Measurements from ENCODE around the gene MRGPRF. TPM values are rescaled to one million over a fixed set of nuclear protein-coding genes. Genes with fewer than 3 reads are reported as not detected.

MRGPRF gene
- total RNA-seq, 4 donors from 2014 or later = 1.8 to 6.7 (median 4.7) TPM

GRCh38 chr11:68994894-68995285, 18.2 kb downstream of the MRGPRF start:
- ATAC-seq = no peak
- Histone ChIP-seq H3K27ac (no peak overlapping the region), H3K9me3 (no peaks in the 10 kb centered on the region), H3K4me3 (no peak overlapping the region), H3K36me3 (no peaks in the 10 kb centered on the region), H3K4me1 (no peaks in the 10 kb centered on the region), H3K27me3 (peaks cover under 1 to 14% (median 8%) of the 10 kb centered on the region in 3 donors)
- intact Hi-C loops (cut with DNase I; ENCODE audit: low total_unique reads) = no loop called here
- TF ChIP-seq, protein P1, sequence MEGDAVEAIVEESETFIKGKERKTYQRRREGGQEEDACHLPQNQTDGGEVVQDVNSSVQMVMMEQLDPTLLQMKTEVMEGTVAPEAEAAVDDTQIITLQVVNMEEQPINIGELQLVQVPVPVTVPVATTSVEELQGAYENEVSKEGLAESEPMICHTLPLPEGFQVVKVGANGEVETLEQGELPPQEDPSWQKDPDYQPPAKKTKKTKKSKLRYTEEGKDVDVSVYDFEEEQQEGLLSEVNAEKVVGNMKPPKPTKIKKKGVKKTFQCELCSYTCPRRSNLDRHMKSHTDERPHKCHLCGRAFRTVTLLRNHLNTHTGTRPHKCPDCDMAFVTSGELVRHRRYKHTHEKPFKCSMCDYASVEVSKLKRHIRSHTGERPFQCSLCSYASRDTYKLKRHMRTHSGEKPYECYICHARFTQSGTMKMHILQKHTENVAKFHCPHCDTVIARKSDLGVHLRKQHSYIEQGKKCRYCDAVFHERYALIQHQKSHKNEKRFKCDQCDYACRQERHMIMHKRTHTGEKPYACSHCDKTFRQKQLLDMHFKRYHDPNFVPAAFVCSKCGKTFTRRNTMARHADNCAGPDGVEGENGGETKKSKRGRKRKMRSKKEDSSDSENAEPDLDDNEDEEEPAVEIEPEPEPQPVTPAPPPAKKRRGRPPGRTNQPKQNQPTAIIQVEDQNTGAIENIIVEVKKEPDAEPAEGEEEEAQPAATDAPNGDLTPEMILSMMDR (IDR thresholded peaks at IDR 0.05 in 4 of 5, conservative IDR thresholded peaks at IDR 0.05 in 1 of 5) = no peak
- no peak for TF ChIP-seq POLR2A (IDR thresholded peaks at IDR 0.05)
- in situ Hi-C loops (cut with MboI; ENCODE audit: low sequenced_read_pairs in 4 of 4) = no loop called here
- no peak for DNase-seq

DNA sequence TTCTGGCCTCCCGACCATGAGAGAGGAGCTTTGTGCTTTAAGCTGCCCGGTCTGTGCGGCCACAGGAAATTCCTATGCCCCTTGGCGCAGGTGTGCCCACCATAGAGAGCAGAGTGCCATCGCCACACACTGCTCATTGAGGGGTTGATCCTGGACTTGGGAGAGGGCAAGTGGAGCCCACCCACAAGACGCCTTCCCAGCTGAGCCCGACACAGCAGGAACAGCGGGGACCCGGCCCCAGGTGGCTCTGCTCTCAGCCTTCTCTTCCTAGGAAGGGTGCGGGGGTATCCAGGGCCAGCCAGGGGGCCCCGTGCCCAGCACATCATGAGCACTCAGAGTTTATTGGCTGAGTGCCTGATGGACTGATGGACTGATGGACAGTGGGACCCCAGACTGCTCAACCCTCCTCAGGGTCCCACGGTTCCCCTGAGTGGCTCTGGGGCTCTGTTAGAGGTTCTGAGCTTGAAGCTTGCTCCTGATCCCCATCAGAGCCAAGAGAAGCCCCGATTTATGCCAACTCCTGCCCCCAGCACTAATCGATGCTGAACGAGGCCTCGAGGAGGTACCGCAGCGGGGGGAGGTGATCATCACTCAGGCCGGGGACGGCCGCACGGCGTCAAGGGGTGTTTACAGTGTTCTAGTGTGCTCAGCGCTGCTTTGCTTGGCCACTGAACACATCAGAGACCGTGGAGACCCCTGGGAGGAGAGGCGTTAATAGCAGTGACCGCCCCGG, 18.7 kb downstream of the MRGPRF start:
- Histone ChIP-seq H3K4me1 (no peaks in the 10 kb centered on the region), H3K27ac (no peak overlapping the region), H3K9me3 (no peaks in the 10 kb centered on the region), H3K27me3 (peaks cover 0 to 14% (median 7%) of the 10 kb centered on the region in 3 donors), H3K36me3 (no peaks in the 10 kb centered on the region), H3K4me3 (no peak overlapping the region)
- no peak for DNase-seq
- in situ Hi-C loops (cut with MboI; ENCODE audit: low sequenced_read_pairs in 4 of 4) (no loop called here), intact Hi-C loops (cut with DNase I; ENCODE audit: low total_unique reads) (no loop called here)
- ATAC-seq = no peak
- TF ChIP-seq, protein P1 (IDR thresholded peaks at IDR 0.05 in 4 of 5, conservative IDR thresholded peaks at IDR 0.05 in 1 of 5) = no peak
- no peak for TF ChIP-seq POLR2A (IDR thresholded peaks at IDR 0.05)

DNA sequence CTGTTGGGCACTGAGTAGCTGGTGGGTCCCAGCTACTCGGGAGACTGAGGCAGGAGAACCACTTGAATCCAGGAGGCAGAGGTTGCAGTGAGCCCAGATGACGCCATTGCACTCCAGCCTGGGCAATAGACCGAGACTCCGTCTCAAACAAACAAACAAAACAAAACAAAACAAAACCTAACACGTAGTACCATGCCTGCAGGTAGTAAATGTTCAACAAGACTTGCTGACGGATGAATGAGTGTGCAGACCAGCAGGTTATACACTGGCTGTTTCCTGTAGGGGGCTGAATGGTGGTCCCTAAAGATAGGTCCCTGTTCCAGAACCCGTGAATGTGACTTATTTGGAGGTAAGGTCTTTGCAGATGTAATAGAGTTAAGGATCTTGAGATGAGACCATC, 19.5 kb downstream of the MRGPRF start:
- DNase-seq = no peak
- in situ Hi-C loops (cut with MboI; ENCODE audit: low sequenced_read_pairs in 4 of 4) = no loop called here

GRCh38 chr11:68992743-68993255, 20.2 kb downstream of the MRGPRF start:
- no peaks in the 10 kb centered on the region for H3K36me3 ChIP-seq
- no peak for ATAC-seq
- TF ChIP-seq, protein P1 (IDR thresholded peaks at IDR 0.05 in 4 of 5, conservative IDR thresholded peaks at IDR 0.05 in 1 of 5) = no peak
- no peak for TF ChIP-seq POLR2A (IDR thresholded peaks at IDR 0.05)
- no peak overlapping the region for H3K27ac ChIP-seq
- H3K4me1 ChIP-seq = no peaks in the 10 kb centered on the region
- H3K9me3 ChIP-seq = no peaks in the 10 kb centered on the region
- H3K4me3 ChIP-seq = no peak overlapping the region
- DNase-seq = no peak
- in situ Hi-C loops (cut with MboI; ENCODE audit: low sequenced_read_pairs in 4 of 4) (no loop called here), intact Hi-C loops (cut with DNase I; ENCODE audit: low total_unique reads) (no loop called here)
- H3K27me3 ChIP-seq = peaks cover 0 to 14% (median 7%) of the 10 kb centered on the region in 3 donors

More for the DNA sequence above, 19.5 kb downstream of the MRGPRF start:
- intact Hi-C loops (cut with DNase I; ENCODE audit: low total_unique reads) = no loop called here
- Histone ChIP-seq H3K36me3 (no peaks in the 10 kb centered on the region), H3K4me3 (no peak overlapping the region), H3K27ac (no peak overlapping the region), H3K9me3 (no peaks in the 10 kb centered on the region), H3K4me1 (no peaks in the 10 kb centered on the region), H3K27me3 (peaks cover 0 to 14% (median 7%) of the 10 kb centered on the region in 3 donors)
- no peak for ATAC-seq
- TF ChIP-seq POLR2A (IDR thresholded peaks at IDR 0.05) = no peak
- TF ChIP-seq, protein P1 (IDR thresholded peaks at IDR 0.05 in 4 of 5, conservative IDR thresholded peaks at IDR 0.05 in 1 of 5) = no peak

All from gastrocnemius medialis (tissue), 4 donors.